GM12892 (cell line): ENCODE measurements around the gene FAM20C.

ENCODE experiments used
- POLR2A ChIP-seq: IDR thresholded peaks from 2 replicates; pipeline ENCODE4 v1.6.1; 2011; ENCODE audit warnings: low read depth, low read length, control low read depth
- POLR2AphosphoS5 ChIP-seq: IDR thresholded peaks from 2 replicates; pipeline ENCODE4 v1.6.1; 2011; ENCODE audit warnings: low read depth, low read length, control low read depth
- TAF1 ChIP-seq: IDR thresholded peaks from 2 replicates; pipeline ENCODE4 v1.6.1; 2011; ENCODE audit warnings: low read depth, mild to moderate bottlenecking, control low read depth, low read length, borderline replicate concordance

DNA sequence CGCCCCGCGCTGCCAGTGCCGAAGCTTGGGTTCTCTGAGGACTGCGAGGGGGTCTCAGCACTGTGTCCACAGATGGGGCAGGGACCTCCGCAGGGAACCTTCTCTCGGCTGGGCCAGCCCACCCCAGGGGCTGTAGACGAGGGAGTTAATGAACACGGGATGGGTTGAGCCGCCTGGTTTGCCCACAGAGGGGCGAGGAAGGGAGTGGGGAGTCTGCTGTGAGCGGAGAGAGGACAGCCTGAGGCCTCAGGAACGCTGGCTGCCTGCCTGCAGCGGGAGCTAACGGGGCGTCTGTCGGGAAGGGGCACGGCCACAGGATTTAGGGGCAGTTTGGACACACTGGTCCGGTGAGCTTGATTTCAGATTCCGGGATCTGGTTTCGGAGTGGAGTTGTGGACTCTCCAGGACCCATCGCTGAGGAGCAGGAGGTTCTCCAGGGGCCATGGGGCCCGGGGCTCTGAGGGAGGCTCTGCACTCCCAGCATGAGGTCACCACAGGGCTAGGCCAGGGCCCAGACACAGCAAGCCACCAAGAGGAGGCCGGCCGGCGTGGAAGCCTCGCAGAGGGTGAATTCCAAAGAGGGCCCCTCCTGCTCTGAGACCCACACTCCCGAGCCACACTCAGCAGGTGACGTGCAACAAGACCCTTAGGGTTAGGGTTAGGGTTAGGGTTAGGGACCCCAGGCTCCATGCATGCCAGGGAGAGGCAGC, 19.0 kb upstream of the FAM20C start:
- TF ChIP-seq POLR2A (no peak), POLR2AphosphoS5 (no peak), TAF1 (no peak)
